ENCODE data around the gene GAL3ST1.
"Not testable (repeated sequence)": the region's sequence is repeated elsewhere in the genome, so short reads cannot be mapped to it uniquely, and the experiment has no call there.

The GAL3ST1 gene

GRCh38 chr22:30596886-30597285 is 22.4 kb upstream of the GAL3ST1 start:
- no peak for DNase-seq (ENCODE audit: low read depth)
- no peak for TF ChIP-seq CTCF (IDR thresholded peaks at IDR 0.05; ENCODE audit: control insufficient read depth, extremely low read depth, insufficient read depth)
- no peak overlapping the region for H3K4me3 ChIP-seq (ENCODE audit: low read depth, low read length)

GRCh38 chr22:30596199-30596598 is 21.7 kb upstream of the GAL3ST1 start:
- no peak overlapping the region for H3K4me3 ChIP-seq (ENCODE audit: low read depth, low read length)
- no peak for DNase-seq (ENCODE audit: low read depth)
- TF ChIP-seq CTCF (IDR thresholded peaks at IDR 0.05; ENCODE audit: control insufficient read depth, extremely low read depth, insufficient read depth), result no peak

GRCh38 chr22:30592360-30592713 is 17.9 kb upstream of the GAL3ST1 start:
- not testable (repeated sequence) for H3K4me3 ChIP-seq (ENCODE audit: low read depth, low read length); DNase-seq (ENCODE audit: low read depth)

- peak within 1 kb of the TSS; percentile 68 for H3K4me3 ChIP-seq (ENCODE audit: low read depth, low read length)
- TF ChIP-seq CTCF (IDR thresholded peaks at IDR 0.05; ENCODE audit: control insufficient read depth, extremely low read depth, insufficient read depth), result no peak
- peak; percentile 96 for DNase-seq (ENCODE audit: low read depth)
These were observed 17.3 kb upstream of the GAL3ST1 start, which contains the start of gene PES1 for GRCh38 chr22:30591588-30592359. Gene PES1, minus strand, starts transcription at chr22:30591910. Its CDS starts 77 bp downstream, at chr22:30591833.

GRCh38 chr22:30591191-30591587 is 16.7 kb upstream of the GAL3ST1 start:
- no peak for TF ChIP-seq CTCF (IDR thresholded peaks at IDR 0.05; ENCODE audit: control insufficient read depth, extremely low read depth, insufficient read depth)
- no peak for DNase-seq (ENCODE audit: low read depth)
- peak overlapping the region; percentile 68 for H3K4me3 ChIP-seq (ENCODE audit: low read depth, low read length)

- no peak for DNase-seq (ENCODE audit: low read depth)
- no peak for TF ChIP-seq CTCF (IDR thresholded peaks at IDR 0.05; ENCODE audit: control insufficient read depth, extremely low read depth, insufficient read depth)
- H3K4me3 ChIP-seq (ENCODE audit: low read depth, low read length), result no peak overlapping the region
These were observed 11.9 kb upstream of the GAL3ST1 start for GRCh38 chr22:30586414-30586813.

GRCh38 chr22:30584441-30584840 is 10.0 kb upstream of the GAL3ST1 start:
- no peak for TF ChIP-seq CTCF (IDR thresholded peaks at IDR 0.05; ENCODE audit: control insufficient read depth, extremely low read depth, insufficient read depth)
- DNase-seq (ENCODE audit: low read depth), result no peak
- H3K4me3 ChIP-seq (ENCODE audit: low read depth, low read length), result no peak overlapping the region
